Lung (tissue), 12 donors: ENCODE data around the gene LRCH1. TPM values are rescaled to one million over a fixed set of nuclear protein-coding genes. Genes with fewer than 3 reads are reported as not detected.

Experiments used
- ATAC-seq: fragments of 200-7000 bp; cut with Tn5 transposase; one replicate; pipeline ENCODE4 v1.9.1; 2020; ENCODE audit warnings: moderate number of reproducible peaks; ENCODE audit not compliant: insufficient read depth, low FRiP score
- DNase-seq, 3 donors: peaks; one replicate each; pipeline ENCODE4 v3.0.0-alpha.2; 2013 to 2017
- H3K27ac ChIP-seq, 2 donors: one replicate each; pipeline ENCODE4 v1.5.1; 2013; ENCODE audit warnings: mild to moderate bottlenecking in 2 of 2, moderate library complexity in 2 of 2, control low read depth in 1 of 2, inconsistent platforms in 1 of 2, low read depth in 1 of 2, low read length in 1 of 2
- H3K27me3 ChIP-seq, 3 donors: one replicate each; pipeline ENCODE4 v1.5.1; 2013; ENCODE audit warnings: low read length in 2 of 3; ENCODE audit not compliant: control insufficient read depth in 3 of 3, insufficient read depth in 3 of 3
- H3K36me3 ChIP-seq, 4 donors: one replicate each; pipeline ENCODE4 v1.5.1; 2013; ENCODE audit warnings: low read length in 4 of 4, mild to moderate bottlenecking in 1 of 4, moderate library complexity in 1 of 4; ENCODE audit not compliant: control insufficient read depth in 4 of 4, insufficient read depth in 4 of 4
- H3K4me1 ChIP-seq, 5 donors: one replicate each; pipeline ENCODE4 v1.5.1; 2013; ENCODE audit warnings: low read length in 5 of 5, mild to moderate bottlenecking in 2 of 5, moderate library complexity in 1 of 5; ENCODE audit not compliant: control insufficient read depth in 5 of 5, insufficient read depth in 5 of 5
- H3K4me3 ChIP-seq: one replicate; pipeline ENCODE4 v1.5.1; 2013; ENCODE audit warnings: mild to moderate bottlenecking, control low read depth, moderate library complexity
- H3K9ac ChIP-seq, 2 donors: one replicate each; pipeline ENCODE4 v1.5.1; 2013; ENCODE audit warnings: low read length in 2 of 2, control low read depth in 1 of 2; ENCODE audit not compliant: insufficient read depth in 1 of 2
- H3K9me3 ChIP-seq, 4 donors: one replicate each; pipeline ENCODE4 v1.5.1; 2013; ENCODE audit warnings: low read length in 3 of 4, mild to moderate bottlenecking in 1 of 4, moderate library complexity in 1 of 4; ENCODE audit not compliant: control insufficient read depth in 4 of 4, insufficient read depth in 3 of 4
- WGBS, 2 donors: extraction: QIAGEN DNeasy Blood & Tissue Kit; methylation state at CpG; one replicate each; pipeline ENCODE4 v1.1.7; 2013; 5-methylcytosine and 5-hydroxymethylcytosine counted together
- polyA plus RNA-seq, 2 donors: library from polyadenylated mRNA; stranded (reverse); fragments of 200-250 nt; gene quantifications; one replicate each; pipeline ENCODE4 v1.2.1, GENCODE V29; 2013
- total RNA-seq, 2 donors: library from RNA; depleted of rRNA in 1 of 2; stranded (reverse); fragments of >200 nt in 1 of 2; gene quantifications; one replicate each; pipeline ENCODE4 v1.2.1, GENCODE V29; 2014 to 2021
- TF ChIP-seq, protein P1 (sequence below): IDR thresholded peaks from 2 replicates; pipeline ENCODE4 v1.5.1; 2012; ENCODE audit warnings: mild to moderate bottlenecking; ENCODE audit errors: control extremely low read depth, extremely low read depth
- donor health status: control.
- donor health status: control.
- donor health status: Bipolar disorder and iron deficiency.
- donor health status: healthy.
- donor health status: DM: yes; HTN: yes; CAD: no.

LRCH1 gene
- total and polyA plus RNA-seq, 4 donors, result 3.6 to 35.4 (median 13.2) TPM

DNA sequence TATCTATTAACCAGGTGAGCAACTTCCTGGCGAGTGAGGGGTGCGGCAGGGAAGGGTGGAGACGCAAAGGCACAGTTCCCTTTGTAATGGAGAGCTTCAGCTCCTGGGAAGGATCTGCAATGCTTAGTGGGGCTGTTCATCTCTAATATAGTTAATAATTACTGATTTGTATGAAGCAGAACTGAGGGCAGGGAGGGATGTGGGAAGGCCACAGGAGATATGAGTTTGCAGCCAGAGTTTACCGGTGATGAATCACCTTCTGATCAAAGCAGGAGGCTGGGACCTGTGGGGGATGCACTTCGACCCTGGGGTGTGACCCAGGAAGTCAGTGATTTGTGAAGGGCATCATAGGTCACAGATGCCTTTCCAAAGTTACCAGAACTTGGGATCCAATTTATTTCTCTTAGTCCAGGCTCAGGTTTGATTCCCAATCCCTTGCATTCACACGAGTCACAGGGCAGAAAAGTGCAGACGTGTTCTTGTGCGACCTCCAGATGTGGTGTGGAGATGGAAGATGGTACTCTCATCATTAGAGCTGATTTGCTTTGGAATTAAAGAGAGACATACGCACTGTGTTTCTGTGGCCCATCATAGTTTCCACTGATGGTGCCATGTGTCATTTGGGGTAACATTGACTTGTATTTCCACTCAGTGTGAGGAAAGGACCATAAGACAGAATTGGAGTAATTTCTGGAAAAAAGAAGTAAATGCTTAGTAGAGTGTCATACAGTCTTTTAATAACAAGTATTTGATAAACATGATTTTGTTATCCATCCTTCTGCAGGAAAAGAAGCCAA is 55.0 kb downstream of the LRCH1 start:
- ATAC-seq (no peak), DNase-seq (no peak)
- H3K9me3 ChIP-seq, result no peaks in the 10 kb centered on the region
- H3K36me3 ChIP-seq, result no peaks in the 10 kb centered on the region
- H3K27me3 ChIP-seq, result no peaks in the 10 kb centered on the region
- peaks cover 12 to 31% (median 24%) of the 10 kb centered on the region in 5 donors for H3K4me1 ChIP-seq
- TF ChIP-seq, protein P1, sequence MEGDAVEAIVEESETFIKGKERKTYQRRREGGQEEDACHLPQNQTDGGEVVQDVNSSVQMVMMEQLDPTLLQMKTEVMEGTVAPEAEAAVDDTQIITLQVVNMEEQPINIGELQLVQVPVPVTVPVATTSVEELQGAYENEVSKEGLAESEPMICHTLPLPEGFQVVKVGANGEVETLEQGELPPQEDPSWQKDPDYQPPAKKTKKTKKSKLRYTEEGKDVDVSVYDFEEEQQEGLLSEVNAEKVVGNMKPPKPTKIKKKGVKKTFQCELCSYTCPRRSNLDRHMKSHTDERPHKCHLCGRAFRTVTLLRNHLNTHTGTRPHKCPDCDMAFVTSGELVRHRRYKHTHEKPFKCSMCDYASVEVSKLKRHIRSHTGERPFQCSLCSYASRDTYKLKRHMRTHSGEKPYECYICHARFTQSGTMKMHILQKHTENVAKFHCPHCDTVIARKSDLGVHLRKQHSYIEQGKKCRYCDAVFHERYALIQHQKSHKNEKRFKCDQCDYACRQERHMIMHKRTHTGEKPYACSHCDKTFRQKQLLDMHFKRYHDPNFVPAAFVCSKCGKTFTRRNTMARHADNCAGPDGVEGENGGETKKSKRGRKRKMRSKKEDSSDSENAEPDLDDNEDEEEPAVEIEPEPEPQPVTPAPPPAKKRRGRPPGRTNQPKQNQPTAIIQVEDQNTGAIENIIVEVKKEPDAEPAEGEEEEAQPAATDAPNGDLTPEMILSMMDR, result no peak
- no peak overlapping the region for H3K4me3 ChIP-seq
- no peak overlapping the region for H3K9ac ChIP-seq
- WGBS, 2 donors, result 73 to 76% methylated on average over 9 of the region's 9 CpGs
- no peak overlapping the region for H3K27ac ChIP-seq

DNA sequence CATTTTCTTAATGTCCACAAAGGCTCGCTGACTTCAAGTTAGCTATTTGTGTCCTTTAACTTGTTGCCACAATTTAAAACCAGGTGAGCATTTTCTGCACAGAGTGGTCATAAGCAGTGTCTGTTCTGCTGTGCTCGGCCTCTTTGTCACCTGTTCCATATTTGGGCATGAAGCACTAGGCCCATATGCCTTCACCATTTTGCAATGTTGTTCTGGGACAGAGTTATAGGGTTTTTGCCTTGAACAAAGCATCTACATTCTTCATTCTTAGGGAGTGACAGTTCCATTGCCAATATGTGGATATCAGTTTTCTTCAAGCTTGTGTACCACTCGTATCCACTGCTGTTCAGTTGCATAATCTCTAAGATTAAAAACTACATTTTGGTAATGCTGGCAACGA is 56.1 kb downstream of the LRCH1 start:
- Histone ChIP-seq H3K4me3 (no peak overlapping the region), H3K27me3 (no peaks in the 10 kb centered on the region), H3K27ac (no peak overlapping the region), H3K9me3 (no peaks in the 10 kb centered on the region), H3K9ac (no peak overlapping the region), H3K36me3 (no peaks in the 10 kb centered on the region), H3K4me1 (peaks cover 12 to 31% (median 24%) of the 10 kb centered on the region in 5 donors)
- ATAC-seq, result no peak
- TF ChIP-seq, protein P1, result no peak
- WGBS, 2 donors, result 64 to 69% methylated on average over 4 of the region's 4 CpGs
- DNase-seq, result no peak

DNA sequence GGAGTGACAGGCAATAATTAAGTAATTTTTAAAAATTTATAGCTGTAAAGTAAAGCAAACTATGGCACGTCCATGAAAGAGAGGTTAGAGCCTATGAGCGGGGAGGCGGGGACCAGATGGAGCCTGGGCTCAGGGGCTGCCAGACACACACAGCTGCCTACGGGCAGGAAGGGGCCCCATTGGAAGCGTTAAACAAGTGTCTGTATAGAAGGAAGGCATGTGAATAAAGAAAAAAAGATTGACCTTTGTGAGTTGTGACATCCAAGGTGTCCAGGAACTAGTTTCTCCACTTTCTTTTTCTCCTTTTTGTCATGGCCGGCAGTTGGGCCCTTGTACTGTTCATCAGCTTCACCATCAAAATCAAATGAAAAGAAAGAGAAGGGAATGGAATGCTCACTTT is 56.8 kb downstream of the LRCH1 start:
- ATAC-seq, result no peak
- H3K27ac ChIP-seq, result no peak overlapping the region

More for the DNA sequence above, 56.8 kb downstream of the LRCH1 start:
- Histone ChIP-seq H3K36me3 (no peaks in the 10 kb centered on the region), H3K9me3 (no peaks in the 10 kb centered on the region), H3K4me3 (no peak overlapping the region), H3K27me3 (no peaks in the 10 kb centered on the region), H3K9ac (no peak overlapping the region), H3K4me1 (peaks cover 12 to 35% (median 23%) of the 10 kb centered on the region in 5 donors)
- DNase-seq, result no peak
- 61 to 78% methylated on average over 6 of the region's 6 CpGs for WGBS, 2 donors
- TF ChIP-seq, protein P1, result no peak
